GM12875 (cell line): Measurements from ENCODE around the gene SLC36A3.
A peak's percentile ranks its signal among the peaks of the same experiment; 100 is the strongest.

ENCODE experiments used
- H3K4me3 ChIP-seq: one replicate; pipeline ENCODE4 v1.5.1; 2011; ENCODE audit warnings: low read depth, low read length, control low read depth
- CTCF ChIP-seq: IDR thresholded peaks from 2 replicates; pipeline ENCODE4 v1.5.1; 2011; ENCODE audit warnings: low read depth, mild to moderate bottlenecking, control low read depth, inconsistent platforms, low read length, moderate library complexity, borderline replicate concordance; ENCODE audit not compliant: insufficient read depth

Gene SLC36A3

GRCh38 chr5:151254556-151254955, 49.0 kb downstream of the SLC36A3 start:
- peak overlapping the region; percentile 63 for H3K4me3 ChIP-seq

GRCh38 chr5:151253605-151253950, 50.0 kb downstream of the SLC36A3 start:
- H3K4me3 ChIP-seq, result peak overlapping the region; percentile 63
- no peak for TF ChIP-seq CTCF

More at GRCh38 chr5:151254556-151254955, 49.0 kb downstream of the SLC36A3 start:
- no peak for TF ChIP-seq CTCF

GRCh38 chr5:151252762-151253604, 50.6 kb downstream of the SLC36A3 start, which contains the start of gene GM2A:
GM2A (plus strand) TSS chr5:151253185; CDS start chr5:151253217, 32 bp downstream.
- TF ChIP-seq CTCF, result no peak
- peak within 1 kb of the TSS; percentile 63 for H3K4me3 ChIP-seq

GRCh38 chr5:151251621-151252020, 51.9 kb downstream of the SLC36A3 start:
- no peak overlapping the region for H3K4me3 ChIP-seq
- TF ChIP-seq CTCF, result no peak

- no peak for TF ChIP-seq CTCF
- H3K4me3 ChIP-seq, result no peak overlapping the region
Observed at GRCh38 chr5:151251001-151251551, 52.5 kb downstream of the SLC36A3 start.

- no peak for TF ChIP-seq CTCF
- no peak overlapping the region for H3K4me3 ChIP-seq
Observed at GRCh38 chr5:151250346-151251000, 53.1 kb downstream of the SLC36A3 start.
